HTERT RPE-1 (cell line): ENCODE measurements around the gene SLC13A5.
"Not testable (repeated sequence)": the region's sequence is repeated elsewhere in the genome, so short reads cannot be mapped to it uniquely, and the experiment has no call there.

Experiments used
- in situ Hi-C: fragments of 300-500 bp; cut with MboI; formaldehyde crosslinking; loops from 4 replicates; pipeline ENCODE4 v1.14.3; 2020; ENCODE audit warnings: low sequenced_read_pairs

The SLC13A5 gene

DNA sequence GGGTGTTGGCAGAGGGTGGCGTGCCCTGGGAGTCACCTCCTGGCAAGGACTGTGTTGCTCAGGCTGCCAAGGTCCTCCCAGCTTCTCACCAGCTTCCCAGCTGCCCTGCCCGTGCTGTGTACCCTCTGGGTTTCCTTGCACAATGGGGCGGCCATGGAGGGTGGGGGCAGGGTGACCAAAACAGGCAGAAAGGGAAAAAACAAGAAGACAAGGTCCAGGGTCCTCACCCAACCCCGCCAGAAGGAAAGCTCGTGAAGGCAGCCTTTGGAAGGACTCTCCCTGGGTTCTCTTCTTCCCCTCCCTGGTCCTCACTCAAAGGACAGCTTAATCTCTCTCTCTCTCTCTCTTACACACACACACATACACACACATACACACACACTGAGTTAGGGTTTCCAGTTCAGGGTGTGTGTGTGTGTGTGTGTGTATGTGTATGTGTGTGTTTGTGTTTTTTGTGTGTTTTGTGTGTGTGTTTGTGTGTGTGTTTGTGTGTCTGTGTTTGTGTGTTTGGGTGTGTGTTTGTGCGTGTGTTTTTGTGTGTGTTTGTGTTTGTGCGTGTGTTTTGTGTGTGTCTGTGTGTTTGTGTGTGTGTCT, 2.0 kb downstream of the SLC13A5 start:
- in situ Hi-C loops = no loop called here

- in situ Hi-C loops = no loop called here
These were observed 2.9 kb downstream of the SLC13A5 start for GRCh38 chr17:6710317-6710716.

DNA sequence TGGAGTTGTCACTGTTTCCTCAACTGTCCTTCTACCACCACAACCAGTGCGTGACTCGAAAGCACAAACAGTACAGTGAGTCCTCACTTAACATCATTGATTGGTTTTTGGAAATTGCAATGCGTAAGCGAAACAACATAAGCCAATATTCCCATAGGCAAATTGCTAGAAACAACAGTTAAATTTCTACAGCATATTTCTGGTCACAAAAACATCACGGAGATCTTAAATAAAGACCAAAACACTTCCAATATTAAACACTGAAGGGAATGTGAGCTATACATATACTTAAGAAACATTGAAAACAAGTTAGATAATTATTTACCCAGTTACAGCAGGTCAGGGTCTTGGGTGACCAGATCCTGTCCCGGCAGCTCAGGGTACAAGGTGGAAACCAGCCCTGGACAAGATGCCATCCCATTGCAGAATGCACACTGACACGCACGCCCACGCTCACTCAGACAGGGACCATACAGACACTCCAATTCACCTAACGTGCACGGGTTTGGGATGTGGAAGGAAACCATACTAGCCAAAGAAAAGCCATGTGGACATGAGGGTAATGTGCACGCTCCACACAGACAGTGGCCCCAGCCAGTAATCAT, 4.7 kb downstream of the SLC13A5 start:
- in situ Hi-C loops = no loop called here

- in situ Hi-C loops = no loop called here
These were observed 6.2 kb downstream of the SLC13A5 start for GRCh38 chr17:6706996-6707395.

DNA sequence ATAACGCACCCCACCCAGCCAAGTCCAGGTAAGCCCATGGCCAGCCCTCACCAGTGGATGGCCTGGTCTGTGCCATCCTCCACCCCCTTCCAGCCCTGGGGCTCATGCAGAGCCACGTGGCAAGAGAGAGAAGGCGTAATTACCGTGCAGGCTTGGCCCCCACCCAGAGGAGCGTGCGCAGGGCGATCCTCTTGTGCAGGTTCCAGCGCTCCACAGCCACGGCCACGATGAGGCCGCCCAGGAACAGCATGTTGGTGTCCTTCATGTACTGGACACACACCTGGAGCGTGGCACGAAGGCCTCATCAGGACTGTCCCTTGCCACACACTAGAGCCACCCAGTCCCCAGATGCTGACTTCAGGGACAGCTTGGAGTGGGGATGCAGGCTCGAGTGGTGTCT, 6.7 kb downstream of the SLC13A5 start:
- in situ Hi-C loops = no loop called here

GRCh38 chr17:6704470-6705052, 8.6 kb downstream of the SLC13A5 start:
- in situ Hi-C loops = no loop called here

DNA sequence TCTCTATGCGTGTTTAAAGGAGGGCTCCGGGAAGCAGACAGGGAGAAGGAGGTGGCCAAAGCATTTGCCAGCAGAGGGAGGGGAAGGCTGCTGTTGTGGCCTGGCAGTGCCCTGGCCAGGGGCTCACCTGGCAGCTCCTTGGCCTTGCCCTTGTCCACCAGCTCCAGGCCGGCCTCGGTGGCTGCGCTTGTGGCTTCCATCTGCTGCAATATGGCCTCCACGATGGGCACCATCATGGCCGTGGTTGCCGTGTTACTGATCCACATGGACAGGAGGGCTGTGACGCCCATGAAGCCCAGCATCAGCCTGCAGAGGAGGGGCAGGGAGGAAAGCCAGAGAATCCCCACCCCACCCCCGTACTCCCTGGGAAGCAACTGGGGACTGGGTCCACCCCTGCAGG, 9.4 kb downstream of the SLC13A5 start:
- in situ Hi-C loops = no loop called here

DNA sequence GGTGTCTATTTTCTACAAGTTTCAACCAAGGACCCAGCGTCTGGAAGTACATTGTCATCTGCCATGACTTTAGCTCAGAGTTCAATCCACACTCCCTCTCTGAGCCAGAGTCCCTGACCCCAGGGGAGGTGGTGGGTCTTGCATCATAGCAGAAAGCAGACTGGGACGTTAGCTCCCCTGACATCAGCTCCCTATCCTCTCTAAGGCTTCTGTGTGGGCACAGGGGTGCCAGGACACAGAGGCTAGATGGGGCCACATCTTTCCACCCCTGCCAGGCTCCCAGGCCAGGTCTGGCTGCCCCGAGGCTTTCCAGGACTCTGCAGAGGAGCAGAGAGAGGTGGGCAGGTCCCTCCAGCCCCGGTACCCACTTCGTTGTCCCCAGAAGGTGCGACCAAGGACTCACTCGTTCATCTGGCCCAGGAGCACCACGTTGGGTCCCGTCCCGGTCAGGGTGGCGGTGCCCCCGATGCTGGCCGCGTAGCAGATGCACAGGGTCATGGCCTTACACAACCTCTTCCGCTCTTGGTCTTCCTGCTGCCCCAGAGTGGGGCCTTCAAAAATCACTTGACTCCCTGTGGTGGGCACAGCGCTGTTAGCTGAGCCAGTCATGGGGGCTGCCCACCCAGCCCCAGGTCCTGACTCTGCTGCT, 10.5 kb downstream of the SLC13A5 start:
- in situ Hi-C loops = no loop called here

DNA sequence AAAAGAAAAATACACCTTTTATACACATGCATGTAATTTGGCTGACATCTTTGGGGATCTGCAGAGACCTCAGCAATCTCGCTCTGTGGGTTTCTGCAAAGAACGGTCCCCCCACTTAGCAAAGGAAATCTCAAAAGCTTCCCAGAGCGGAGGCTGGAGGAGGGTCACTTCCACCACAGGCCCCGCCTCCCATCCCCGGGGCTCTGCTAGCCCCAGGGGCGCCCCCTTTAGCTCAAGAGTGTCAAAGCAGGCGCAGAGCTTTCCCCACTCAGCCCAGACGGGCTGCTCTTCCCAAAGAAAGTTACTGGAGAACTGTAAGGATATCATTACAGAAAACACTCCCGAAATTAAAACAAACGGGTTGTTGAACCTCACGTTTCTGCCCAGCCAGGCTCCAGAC, 11.4 kb downstream of the SLC13A5 start:
- in situ Hi-C loops = no loop called here

- in situ Hi-C loops = no loop called here
These were observed 12.2 kb downstream of the SLC13A5 start for GRCh38 chr17:6700948-6701307.

DNA sequence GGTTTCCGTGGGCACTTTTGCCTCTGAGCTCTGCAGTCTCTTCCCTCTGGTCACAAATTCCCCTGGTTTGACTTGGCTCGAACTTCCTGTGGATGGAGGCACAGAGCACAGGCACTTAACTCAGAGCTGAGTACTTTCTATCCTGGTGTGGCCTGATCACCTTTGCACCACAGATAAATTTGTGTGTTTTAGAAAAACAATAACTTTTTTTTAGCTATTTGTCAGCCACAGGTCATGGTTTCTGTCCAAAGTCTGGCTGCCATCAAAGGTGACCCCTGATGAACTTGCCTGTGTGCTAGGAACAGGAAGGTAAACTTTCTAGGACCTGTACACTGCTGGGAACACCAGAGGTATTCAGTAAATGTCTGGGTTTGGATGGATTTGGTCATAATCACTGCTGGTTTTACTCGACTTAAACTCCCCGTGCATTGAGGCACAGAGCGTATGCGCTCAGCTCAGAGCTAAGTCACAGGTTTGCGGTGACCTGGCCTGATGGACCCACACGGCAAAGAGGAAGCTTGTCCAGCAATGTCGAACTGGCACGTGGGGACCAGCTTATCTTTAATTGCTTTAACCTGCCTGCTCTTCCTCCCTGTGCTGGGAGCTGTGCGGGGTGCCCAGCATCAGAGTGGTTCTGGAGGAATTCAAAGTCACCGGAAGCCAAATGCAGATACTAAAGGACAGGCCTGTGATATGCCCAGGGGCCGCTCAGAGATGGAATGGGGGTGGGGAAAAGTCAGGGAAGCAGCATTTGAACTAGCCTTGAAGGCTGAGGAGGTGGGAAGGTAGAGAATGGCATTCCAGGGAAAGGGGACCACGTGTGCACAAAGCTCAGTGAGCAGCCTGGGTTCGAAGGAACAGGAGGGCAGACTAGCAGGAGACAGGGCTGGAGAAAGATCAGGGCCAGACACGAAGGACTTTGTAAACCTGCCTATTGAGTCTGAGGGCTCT, 12.9 kb downstream of the SLC13A5 start:
- in situ Hi-C loops = no loop called here

GRCh38 chr17:6698004-6698403, 15.2 kb downstream of the SLC13A5 start:
- in situ Hi-C loops = no loop called here

DNA sequence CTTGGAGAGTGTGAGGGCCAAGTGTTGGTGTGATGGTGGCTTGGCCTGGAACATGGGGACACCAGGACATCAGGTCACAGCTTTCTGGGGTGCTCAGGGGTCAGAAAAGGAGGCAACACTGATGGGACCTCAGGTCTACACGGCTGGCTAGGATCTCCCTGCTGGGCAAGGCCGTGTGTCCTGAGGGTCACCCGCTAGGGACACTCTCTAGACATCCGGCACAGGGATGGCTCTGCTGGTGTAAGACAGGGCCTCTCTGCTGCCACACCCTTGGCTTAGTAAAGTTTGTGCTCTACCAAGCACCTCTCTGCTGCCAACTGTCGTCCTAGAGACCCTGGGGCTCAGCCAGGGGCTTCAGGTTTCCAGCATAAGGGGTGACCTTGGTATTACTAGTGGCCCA, 16.3 kb downstream of the SLC13A5 start:
- in situ Hi-C loops = no loop called here

DNA sequence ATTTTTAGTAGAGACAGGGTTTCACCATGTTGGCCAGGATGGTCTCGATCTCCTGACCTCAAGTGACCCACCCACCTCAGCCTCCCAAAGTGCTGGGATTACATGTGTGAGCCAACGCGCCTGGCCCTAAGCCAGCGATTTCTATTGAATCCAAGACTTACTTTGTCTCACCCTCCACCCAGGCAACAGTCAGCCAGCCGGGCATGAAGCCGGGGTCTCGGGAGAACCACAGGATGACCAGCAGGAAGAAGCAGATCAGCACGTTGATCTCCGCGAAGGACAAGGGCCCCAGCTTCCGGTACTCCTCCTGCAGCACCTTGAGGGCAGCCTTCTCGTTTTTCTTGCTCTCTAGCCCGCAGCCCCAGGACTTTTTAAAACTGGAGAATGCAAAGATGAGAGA, 17.6 kb downstream of the SLC13A5 start:
- in situ Hi-C loops = no loop called here

- in situ Hi-C loops = no loop called here
These were observed 18.1 kb downstream of the SLC13A5 start for GRCh38 chr17:6695051-6695450.

- in situ Hi-C loops = not testable (repeated sequence)
These were observed 21.2 kb downstream of the SLC13A5 start for GRCh38 chr17:6691958-6692357.

DNA sequence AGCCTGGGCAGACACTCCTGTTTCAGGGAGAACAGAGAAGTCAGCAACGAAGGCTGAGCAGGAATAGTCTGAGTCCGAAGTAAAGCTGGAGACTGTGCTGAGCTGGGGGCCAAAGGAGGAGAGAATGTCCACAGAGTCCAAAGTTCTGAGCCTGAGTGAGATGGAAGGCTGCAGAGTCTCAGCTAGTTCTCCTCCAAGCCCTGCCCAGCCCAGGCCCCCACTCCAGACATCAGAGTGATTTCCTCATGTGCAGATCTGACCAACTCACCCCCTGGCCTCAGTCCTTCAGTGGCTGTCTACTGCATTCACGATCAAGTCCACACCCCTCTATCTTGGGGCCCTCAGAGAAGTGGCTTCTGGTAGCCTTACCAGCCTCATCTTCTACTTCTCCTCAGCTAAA, 21.6 kb downstream of the SLC13A5 start:
- in situ Hi-C loops = no loop called here

GRCh38 chr17:6690641-6691040, 22.5 kb downstream of the SLC13A5 start:
- in situ Hi-C loops = no loop called here

DNA sequence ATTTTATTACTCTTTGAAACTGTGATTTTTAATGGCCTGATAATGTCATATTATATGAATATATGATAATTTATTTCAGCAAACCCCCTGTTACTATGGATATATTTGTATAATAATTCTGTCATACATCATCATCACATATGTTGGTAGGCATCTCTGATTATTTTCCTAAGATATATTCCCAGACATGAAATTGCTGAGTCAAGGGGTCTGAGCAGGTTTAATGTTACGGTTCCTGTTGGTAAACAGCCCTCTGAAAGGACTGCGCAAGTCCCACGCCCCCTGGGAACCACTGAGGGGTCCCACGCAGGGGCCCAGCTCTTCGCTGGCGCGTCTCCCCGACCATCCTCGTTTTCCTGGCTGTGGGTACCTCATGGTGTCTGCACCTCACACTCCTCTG, 24.2 kb downstream of the SLC13A5 start:
- in situ Hi-C loops = no loop called here

GRCh38 chr17:6686026-6686425, 27.1 kb downstream of the SLC13A5 start:
- in situ Hi-C loops = no loop called here
